GM19238 (cell line): Measurements from ENCODE around the gene VEZT.
"Not testable (repeated sequence)": the region's sequence is repeated elsewhere in the genome, so short reads cannot be mapped to it uniquely, and the experiment has no call there.

Source experiments
- DNase-seq: peaks from one replicate; pipeline ENCODE4 v3.0.0; 2011; ENCODE audit warnings: low spot score; ENCODE audit not compliant: insufficient read length

VEZT gene

GRCh38 chr12:95319694-95320331, 102.2 kb downstream of the VEZT start:
- DNase-seq: no peak

- DNase-seq: no peak
These were observed 104.1 kb downstream of the VEZT start for GRCh38 chr12:95321516-95322246.

GRCh38 chr12:95322326-95322725, 104.7 kb downstream of the VEZT start:
- no peak for DNase-seq

- no peak for DNase-seq
These were observed 105.6 kb downstream of the VEZT start for GRCh38 chr12:95323212-95323611.

GRCh38 chr12:95324246-95324645, 106.6 kb downstream of the VEZT start:
- DNase-seq: not testable (repeated sequence)

GRCh38 chr12:95325501-95325900, 107.9 kb downstream of the VEZT start:
- DNase-seq: no peak

GRCh38 chr12:95326445-95326844, 108.8 kb downstream of the VEZT start:
- DNase-seq: no peak

- no peak for DNase-seq
These were observed 109.2 kb downstream of the VEZT start for GRCh38 chr12:95326855-95327254.

GRCh38 chr12:95328708-95329107, 111.1 kb downstream of the VEZT start:
- DNase-seq: no peak

GRCh38 chr12:95335948-95336347, 118.3 kb downstream of the VEZT start:
- no peak for DNase-seq

GRCh38 chr12:95336387-95337067, 118.9 kb downstream of the VEZT start:
- no peak for DNase-seq

GRCh38 chr12:95337146-95337545, 119.5 kb downstream of the VEZT start:
- no peak for DNase-seq

GRCh38 chr12:95339086-95339788, 121.6 kb downstream of the VEZT start:
- DNase-seq: no peak

GRCh38 chr12:95342008-95342407, 124.4 kb downstream of the VEZT start:
- DNase-seq: no peak

- DNase-seq: no peak
These were observed 126.0 kb downstream of the VEZT start for GRCh38 chr12:95343461-95344230.

GRCh38 chr12:95349291-95349690, 131.7 kb downstream of the VEZT start:
- DNase-seq: no peak

- DNase-seq: no peak
These were observed 134.1 kb downstream of the VEZT start for GRCh38 chr12:95351748-95352147.
